NCI-H748 (cell line): ENCODE results near the gene EOGT.
A peak's percentile ranks its signal among the peaks of the same experiment; 100 is the strongest.

Source experiments
- DNase-seq: peaks from one replicate; lab custom pipeline; 2025; ENCODE audit not compliant: unreplicated experiment; lab: John Stamatoyannopoulos, UW

Gene EOGT

DNA sequence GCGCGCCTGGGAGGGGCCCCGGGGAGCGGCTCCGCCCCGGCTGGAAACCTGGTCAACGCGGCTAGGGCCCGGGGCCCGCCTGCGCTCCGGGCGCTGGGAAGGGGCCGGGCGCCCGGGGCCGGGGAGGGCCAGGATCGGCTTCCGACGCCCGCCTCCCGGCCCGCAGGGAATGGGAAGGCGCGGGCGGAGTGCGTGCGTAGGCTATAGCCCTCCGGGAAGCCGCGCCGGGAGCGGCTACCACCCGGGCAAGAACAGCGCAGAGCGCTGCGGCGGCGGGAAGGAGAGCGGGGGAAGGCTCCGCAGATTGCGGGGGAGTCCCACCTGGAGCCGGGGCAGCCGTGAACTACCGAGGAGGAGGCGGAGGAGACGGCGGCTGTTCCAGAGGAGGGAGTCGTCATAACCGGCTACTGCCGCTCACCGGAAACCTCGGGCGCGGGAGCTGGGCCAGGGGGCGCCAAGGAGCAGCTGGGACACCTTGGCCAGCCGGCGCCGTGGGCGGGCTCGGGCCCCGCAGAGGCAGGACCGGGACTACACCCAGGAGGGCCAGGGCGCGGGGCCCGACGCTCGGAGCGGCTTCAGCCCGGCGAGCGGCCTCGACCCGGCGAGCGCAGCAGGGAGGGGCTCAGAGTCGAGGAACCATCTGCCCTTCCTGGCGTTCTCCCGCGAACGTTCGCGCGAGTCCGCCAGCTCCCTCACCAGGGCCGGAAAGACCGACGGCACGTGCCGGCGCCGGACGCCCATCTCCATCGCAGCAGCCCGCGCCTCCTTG, at the start of gene EOGT:
EOGT (minus strand) TSS at position 432 of the 769 bp plus-strand sequence. CDS start 3,838 bp downstream, outside the sequence.
- peak; percentile 82 for DNase-seq

DNA sequence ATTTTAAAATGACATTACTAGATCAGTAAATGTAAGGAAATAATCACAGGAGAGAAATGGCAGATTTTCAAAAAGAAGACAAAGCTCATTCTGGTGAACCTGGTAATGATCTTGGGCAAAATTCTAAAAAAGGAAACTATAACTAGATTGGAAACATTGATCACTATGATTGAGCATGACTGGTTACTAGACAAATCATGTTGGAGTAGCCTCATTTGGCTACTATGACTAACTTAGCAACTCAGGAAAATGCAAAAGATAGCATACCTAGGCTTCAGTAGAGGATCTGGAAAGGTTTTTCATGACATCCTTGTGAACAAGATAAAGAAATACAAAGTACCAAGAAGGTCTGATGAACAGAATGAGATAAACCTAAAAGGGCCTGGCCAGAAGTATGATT, 46.2 kb upstream of the EOGT start:
- DNase-seq: no peak

DNA sequence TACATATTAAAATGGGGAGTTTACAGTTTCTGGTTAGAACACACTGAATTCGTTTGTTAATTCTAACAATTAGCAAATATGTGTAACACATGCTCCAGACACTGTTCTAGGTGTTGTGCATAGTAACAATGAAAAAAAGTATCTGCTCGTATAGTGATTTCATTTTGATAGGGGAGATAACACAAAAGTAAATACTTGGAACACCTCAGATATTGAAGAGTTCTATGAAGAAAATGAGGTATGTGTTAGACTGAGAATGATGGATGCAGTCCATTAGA, 45.4 kb upstream of the EOGT start:
- DNase-seq: no peak

DNA sequence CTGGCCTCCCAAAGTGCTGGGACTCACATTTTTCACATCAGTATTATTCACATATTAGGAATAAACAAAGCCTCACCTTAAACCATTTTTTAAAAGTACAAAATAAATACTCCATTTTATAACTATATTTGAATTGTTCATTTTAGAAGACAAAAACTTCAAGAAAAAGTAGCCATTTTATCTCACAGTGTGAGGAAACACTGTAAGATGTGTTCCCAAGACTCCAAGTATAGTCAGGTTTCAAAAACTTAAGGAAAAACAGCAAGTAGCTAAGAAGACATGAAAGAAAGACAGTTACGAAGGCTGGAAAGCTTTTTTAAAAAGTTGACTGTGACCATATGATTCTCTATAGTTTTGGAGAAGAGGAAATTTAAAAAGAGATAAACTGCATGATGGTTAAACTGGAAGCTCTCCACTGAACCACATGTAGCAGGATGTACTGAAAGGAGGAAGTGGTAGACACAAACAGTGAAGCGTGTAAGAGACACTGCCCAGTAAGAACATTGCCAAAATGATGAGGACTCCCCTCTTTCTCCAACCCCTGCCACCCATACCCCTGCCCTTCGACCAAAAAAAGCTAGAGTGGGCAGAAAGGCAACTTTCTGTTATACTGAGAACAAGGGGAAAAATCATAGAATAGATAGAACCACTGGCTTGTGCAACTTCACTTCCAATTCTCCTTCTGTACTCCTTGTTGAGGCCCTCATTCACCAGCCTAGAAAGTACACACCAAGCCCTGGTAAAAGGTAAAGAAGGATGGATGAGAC, 44.9 kb upstream of the EOGT start:
- no peak for DNase-seq

DNA sequence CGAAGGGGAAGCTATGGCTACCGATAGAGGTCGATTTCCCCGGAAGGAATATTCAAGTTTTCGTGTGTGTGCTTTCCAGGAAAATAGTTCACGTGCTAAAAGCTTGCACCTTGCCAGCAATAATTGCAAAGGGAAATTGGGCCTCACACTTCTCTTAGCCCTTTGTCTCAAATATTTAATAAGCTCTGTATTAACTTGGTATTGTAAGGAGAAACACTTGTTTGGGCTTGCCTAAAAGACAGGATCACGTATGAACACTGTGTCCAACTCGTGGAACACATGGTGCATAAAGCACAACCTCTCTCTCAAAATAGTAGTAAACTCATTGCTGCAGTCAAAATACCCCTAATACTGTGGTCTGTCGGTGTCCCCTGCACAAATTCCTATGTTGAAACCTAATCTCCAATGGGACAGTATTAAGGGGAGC, 39.0 kb upstream of the EOGT start:
- no peak for DNase-seq

DNA sequence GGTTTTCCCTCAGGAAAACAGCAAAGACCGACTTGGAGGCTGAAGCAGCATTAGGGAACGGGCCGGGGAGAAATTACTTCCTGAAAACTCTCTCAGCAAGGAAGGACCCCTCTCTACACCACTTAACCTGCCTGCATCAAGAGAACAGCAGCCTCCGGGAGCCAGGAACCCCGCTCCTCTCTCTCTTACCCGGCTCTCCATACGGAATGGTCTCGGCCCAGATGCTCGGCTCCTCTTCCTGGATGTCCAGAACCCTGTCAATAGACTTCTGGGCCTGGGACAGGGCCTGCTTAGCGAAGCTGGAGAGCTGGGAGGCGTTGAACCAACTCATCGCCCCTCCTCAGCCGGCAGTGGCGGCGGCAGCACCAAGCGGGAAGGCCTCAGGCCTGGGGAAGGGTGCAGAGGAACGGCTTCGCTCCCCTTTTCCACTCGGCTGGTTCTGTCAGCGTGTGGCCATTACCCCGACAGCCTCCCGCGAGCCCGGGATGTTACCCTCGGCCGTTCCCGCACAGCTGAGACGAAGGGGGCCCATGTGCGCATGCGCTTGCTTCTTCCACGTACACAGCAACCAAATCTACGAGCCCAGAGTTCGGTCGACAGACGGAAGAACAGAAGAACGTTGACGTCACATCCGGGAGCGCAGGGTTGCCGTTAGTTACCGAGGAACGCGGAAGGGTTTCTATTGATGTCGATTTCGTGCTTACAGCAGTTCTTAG, 38.4 kb upstream of the EOGT start, which contains the start of gene TMF1:
TMF1 (minus strand) TSS at position 578 of the 716 bp plus-strand sequence; CDS start at position 331, 247 bp downstream.
- DNase-seq: no peak

DNA sequence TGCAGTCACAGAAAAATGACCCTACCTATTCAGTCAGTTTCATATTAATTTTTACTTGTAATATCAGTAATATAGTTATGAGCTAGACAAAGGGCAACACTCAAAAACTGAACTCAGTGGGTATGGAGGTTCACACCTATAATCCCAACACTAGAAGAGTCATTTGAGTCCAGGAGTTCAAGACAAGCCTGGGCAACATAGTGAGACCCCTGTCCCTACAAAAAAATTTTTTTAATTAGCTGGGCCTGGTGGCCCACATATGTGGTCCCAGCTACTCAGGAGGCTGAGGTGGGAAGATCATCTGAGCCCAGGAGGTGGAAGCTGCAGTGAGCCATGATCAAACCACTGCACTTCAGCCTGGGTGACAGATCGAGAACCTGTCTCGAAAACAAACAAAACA, 35.5 kb upstream of the EOGT start:
- no peak for DNase-seq

DNA sequence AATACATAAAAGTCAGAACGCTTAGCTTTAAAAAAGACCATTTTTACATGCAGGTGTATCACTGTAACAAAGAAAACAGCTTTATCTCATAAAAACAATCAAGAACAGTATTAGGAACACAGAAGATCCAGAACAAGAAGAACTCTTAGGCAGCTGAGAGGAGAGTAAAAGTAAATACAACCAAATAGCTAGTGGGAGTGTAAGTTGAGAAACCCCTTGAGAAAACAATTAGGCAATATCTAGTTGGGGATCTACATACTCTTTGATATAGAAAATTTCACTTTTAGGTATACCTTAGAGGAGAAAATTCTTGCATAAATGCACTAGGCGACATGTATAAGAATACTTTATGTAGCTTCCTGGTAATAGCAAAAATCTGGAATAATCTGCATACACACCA, 31.1 kb upstream of the EOGT start:
- DNase-seq: no peak

DNA sequence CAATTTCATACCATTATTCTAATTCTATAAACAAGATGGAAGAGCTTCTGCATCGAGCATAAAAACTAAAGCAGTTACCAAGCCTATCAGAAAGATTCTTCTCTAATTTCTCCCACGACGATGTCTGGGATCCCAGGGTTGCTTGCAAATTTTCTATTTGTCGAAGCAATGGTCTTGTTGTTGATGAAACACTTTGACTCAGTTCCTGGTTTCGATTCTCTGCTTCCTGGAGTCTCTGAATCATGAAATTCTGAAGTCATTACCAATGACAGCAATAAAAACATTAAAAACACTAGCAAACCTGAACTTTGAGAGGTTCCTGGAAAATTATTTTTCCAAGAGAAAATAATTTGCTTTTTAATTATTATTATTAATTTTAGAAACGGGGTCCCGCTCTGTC, 20.0 kb upstream of the EOGT start:
- no peak for DNase-seq

DNA sequence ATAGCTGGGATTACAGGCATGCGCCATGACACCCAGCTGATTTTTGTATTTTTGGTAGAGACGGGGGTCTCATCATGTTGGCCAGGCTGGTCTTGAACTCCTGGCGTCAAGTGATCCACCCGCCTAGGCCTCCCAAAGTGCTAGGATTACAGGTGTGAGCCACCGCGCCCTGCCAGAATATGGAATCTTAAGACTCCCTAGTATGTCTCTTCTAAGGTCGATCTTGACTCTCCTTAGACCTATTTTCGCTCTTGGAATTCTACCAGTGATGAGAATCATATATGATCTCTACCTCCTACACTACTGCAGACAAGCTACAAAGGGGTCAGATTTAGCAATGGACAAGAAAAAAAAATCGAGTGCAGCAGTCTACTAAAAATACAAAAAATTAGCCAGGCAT, 19.3 kb upstream of the EOGT start:
- DNase-seq: no peak

DNA sequence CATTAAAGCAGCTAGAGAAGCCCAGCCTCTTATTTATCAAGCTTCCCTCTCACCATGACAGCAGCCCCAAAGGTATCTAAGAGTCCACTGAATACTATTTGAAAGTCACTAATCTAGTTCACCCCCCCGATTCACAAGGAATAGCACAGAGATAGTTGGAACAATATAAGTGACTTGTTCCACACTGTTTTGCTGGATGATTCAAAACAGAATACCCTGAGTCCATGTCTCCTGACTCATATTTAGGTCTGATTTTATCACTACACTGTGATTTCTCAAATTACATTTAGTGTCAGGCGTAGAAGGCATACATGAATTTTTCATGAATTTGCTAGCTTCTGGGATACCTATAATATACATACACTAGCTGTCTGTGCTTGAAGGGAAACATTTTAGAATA, 18.7 kb upstream of the EOGT start:
- DNase-seq: no peak

DNA sequence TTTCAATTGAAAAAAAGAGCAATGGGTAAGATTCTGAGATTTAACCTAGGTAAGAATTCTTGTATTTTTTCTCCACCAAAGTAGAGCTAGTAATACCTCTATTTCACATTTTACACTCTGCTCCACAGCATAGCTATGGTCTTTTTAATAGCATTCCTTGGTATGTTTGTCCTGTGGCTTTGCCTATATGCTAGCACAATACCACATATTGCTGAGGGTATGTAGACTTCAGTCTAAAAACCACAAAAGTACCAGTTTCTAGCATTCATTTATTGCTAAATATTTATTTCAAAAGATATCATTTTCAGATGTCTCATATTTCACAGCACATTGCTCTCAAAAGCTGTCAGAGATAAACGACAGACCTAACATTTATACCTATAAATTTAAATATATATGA, 18.2 kb upstream of the EOGT start:
- no peak for DNase-seq

DNA sequence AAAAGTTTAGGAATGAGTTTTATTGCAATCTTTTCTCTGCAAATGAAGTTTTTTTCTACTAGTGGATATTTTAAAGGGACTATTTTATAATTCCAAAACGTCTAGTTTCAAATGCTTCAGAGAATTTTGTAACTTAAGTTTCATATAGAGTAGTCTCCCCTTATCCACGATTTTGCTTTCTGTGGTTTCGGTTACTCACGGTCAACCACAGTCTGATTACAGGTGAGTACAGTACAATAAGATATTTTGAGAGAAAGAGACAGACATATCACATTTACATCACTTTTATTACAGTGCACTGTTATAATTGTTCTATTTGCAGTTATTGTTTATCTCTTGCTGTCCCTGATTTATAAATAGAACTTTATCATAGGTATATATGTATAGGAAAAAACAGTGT, 7.4 kb upstream of the EOGT start:
- no peak for DNase-seq

DNA sequence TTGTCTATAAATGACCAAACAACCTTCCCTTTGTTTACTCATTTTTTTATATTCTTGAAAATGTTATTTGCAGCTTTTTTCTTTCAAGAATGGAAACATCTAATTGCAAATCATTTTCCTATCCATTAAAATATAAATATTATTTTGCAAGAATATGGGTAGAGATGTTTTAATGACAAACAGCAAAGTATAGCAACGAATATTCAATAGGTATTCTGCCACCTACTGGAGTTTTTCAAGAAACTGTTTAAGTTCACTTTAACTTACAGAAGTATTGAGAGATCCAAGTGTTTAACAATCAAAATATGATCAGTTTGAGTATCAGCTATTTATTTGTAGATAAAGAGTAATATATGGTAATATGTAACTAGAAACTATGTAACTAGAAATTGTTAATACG, 6.9 kb upstream of the EOGT start:
- DNase-seq: no peak

DNA sequence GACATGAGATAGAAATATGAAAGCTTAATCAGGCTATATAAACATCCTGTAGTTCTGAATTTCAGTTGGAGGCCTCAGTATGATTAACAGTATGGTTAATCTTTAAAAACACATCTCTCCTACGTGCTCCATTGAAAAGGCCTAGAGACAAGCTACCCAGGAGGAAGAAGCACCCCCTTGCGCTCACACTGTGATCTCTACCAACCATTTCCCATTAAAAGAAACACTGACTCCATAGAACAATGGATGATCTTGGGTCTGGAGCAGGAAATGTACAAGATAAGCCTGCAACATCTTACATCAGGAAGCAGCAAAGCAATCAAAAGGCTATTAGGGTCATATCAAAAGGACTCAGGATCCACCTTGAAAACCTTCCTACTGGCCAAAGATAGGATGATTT, 3.4 kb upstream of the EOGT start:
- DNase-seq: no peak

DNA sequence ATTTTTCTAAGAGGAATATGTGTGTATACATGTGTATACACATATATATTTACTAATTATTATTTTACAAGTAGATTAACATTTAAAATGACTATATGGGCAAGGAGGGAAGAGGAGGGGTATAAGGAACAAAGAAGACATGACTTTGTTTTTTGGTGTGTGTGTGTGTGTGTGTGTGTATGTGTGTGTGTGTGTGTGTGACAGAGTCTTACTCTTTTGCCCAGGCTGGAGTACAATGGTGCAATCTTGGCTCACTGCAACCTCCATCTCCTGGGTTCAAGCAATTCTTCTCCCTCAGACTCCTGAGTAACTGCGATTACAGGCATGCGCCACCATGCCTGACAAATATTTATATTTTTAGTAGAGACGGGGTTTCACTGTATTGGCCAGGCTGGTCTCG, 2.6 kb upstream of the EOGT start:
- no peak for DNase-seq

DNA sequence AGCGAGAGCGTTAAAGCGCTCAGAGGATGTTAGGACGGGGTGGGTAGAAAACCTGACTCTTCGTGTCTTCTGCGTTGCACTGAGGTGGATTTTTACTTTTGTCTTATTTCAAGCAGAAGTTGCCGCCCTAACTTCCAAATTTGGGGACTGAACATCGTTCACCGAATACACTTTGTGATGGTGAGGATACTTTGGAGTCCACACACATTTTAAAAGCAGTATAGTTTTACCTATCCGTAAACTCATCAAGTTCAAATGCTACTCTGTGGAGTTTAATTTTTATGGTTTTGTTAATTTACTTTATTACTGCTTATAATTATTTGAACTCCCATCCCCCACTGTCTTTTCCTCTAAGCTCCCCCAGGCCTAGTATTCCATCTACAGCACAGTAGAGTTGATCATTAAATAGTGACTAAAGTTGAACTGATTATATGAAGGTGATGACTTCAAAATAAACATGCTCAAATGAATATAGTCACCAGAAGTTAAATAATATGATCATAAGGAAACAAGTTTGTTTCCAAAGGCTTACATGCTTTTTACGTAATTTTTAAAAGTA, 617 bp upstream of the EOGT start:
- DNase-seq: no peak

DNA sequence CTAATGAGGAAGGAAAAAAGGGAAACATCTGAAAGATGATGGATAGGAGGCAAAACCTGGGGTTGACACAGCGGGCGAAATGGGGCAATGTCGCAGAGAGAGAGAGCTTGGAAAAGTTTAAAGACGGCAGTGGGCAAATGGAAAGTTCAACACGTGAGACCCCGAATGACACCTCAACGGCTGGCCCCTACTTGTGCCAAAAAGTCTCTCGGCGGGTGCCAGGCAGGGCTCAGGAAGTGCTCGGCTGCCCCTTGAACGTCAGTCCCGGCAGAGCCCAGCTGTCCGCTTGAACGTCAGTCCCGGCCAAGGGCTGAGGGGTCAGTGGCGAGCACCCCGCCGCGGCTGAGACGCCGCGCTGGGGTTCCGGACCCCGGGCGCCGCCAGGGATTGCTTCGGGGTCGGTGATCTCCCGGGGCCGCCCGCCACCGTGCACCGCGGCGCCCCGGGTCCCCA, 658 bp downstream of the EOGT start:
- peak; percentile 47 for DNase-seq

DNA sequence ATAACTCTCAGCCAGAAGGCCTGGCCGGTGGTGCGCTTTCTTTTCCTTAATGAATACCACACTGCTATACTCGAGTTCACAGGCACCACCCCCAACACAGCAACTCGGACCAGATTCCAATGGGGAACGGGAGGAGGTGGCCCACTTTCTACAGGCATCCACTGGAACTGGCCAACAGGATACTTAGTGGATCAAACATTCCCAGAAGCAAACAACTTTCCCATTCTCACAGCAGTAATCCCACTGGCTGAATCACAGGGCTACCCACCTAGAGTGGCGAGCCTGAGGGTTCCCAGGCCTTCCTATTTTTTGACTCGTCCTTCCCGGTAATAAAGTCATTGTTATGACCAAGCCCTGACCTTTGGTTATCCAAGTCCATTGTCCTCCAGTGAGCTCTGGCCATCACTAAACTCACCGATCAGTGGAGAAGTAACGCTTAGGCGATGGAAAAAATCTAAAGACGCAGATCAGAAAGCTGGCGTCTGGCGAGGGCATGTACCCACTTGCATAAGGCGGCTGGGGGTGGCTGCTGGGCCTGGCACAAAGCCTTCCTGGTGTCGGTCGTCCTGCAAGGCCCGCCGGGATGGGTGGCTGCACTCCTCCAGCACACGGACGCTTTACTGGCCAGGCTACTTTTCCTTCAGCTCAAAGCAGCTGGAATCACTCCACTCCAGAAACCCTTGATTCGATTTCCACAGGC, 1.2 kb downstream of the EOGT start:
- DNase-seq: no peak

DNA sequence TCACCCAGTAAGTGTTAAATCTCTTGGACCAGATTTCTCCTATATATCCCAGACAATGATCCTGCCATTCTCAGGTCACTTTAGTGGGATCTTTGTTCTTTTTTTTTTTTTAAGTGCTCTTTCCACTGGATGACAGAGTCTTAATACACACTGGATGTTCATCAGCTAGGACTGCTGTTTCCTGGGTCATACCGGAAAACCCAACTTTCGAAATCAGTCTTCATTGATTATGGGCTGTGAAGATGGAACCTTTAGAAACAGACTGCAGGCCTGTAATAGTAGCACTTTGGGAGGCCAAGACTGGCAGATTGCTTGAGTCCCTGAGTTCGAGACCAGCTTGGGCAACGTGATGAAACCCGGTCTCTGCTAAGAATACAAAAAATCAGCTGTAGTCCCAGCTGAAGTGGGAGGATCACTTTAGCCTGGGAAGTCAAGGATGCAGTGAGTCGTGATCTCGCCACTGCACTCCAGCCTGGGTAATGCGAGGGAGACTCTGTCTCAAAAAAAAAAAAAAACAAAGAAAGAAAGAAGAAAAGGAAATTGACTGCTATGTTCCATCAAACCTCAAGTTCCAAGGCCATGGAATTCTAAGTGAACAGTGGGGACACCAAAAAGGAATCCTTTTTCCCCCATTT, 2.3 kb downstream of the EOGT start:
- DNase-seq: no peak
